ENCODE data around the gene NMRK1.

- TF ChIP-seq, protein P1, sequence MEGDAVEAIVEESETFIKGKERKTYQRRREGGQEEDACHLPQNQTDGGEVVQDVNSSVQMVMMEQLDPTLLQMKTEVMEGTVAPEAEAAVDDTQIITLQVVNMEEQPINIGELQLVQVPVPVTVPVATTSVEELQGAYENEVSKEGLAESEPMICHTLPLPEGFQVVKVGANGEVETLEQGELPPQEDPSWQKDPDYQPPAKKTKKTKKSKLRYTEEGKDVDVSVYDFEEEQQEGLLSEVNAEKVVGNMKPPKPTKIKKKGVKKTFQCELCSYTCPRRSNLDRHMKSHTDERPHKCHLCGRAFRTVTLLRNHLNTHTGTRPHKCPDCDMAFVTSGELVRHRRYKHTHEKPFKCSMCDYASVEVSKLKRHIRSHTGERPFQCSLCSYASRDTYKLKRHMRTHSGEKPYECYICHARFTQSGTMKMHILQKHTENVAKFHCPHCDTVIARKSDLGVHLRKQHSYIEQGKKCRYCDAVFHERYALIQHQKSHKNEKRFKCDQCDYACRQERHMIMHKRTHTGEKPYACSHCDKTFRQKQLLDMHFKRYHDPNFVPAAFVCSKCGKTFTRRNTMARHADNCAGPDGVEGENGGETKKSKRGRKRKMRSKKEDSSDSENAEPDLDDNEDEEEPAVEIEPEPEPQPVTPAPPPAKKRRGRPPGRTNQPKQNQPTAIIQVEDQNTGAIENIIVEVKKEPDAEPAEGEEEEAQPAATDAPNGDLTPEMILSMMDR (IDR thresholded peaks at IDR 0.05), result no peak
- no peak for TF ChIP-seq POLR2A (IDR thresholded peaks at IDR 0.05)
- TF ChIP-seq POLR2AphosphoS5 (IDR thresholded peaks at IDR 0.05; ENCODE audit: insufficient read depth in 1 of 2, low read depth in 1 of 2), result peak in 1 of 2 donors; percentile 21
These were observed 23.2 kb upstream of the NMRK1 start for GRCh38 chr9:75111019-75111622.
